ENCODE data around the gene RALGPS1.

DNA sequence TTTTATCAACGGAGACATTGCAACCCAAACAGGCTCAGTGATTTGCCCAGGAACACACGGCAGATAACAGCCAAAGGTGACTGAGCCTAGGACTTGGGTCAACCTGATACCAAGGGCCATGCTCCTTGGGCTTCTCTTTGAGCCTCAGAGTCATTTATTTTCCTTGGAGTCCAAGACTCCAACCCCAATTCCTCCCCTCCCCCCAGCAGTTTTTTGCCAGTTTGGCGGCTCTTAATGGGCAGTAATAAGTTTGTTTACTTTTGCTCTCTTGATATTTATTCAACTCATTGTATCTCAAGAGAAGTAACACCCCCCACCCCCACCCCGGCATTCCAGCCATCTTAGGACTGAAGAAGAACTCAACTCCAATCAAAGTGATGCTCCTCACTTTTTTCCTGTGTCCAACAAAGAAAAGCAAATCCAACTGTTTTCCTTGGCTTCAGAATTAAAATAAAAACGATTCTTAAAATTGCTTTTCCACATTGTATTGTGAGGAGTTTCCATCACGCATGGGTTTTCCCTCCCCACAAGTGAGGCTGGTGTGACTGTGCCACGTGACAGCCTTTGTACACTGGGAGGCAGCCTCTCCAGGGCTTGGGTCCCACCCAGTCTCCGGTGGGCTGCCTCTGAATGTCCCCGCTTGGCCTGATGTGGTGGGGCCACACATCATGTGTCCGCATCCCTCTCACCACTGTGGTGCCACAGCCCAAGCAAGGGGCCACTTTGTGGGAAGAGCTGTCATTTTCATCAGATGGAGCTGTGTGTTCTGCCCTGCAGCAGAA lies 198.8 kb downstream of the RALGPS1 start:
- TF ChIP-seq POLR2A (IDR thresholded peaks at IDR 0.05; ENCODE audit: control extremely low read depth in 1 of 2, low read depth in 2 of 2, low read length in 2 of 2) (no peak), SP4 (IDR thresholded peaks at IDR 0.05; ENCODE audit: low read length) (no peak), MAFK (IDR thresholded peaks at IDR 0.05; ENCODE audit: low read depth, low read length) (no peak), RNF2 (IDR thresholded peaks at IDR 0.05; ENCODE audit: borderline replicate concordance, low read depth, low read length, missing control alignments, poor library complexity, severe bottlenecking) (no peak), POLR2AphosphoS5 (IDR thresholded peaks at IDR 0.05; ENCODE audit: low read depth, low read length) (no peak), TCF12 (IDR thresholded peaks at IDR 0.05; ENCODE audit: low read depth, low read length) (no peak), EP300 (IDR thresholded peaks at IDR 0.05; ENCODE audit: borderline replicate concordance in 1 of 2, low read depth in 2 of 2, low read length in 2 of 2) (no peak), ZNF274 (IDR thresholded peaks at IDR 0.05; ENCODE audit: borderline replicate concordance, extremely low read depth, low read length) (no peak), EZH2 (IDR thresholded peaks at IDR 0.05; ENCODE audit: low read depth, low read length, severe bottlenecking) (no peak), TBP (IDR thresholded peaks at IDR 0.05; ENCODE audit: low read depth, low read length) (no peak)
- TF ChIP-seq, protein P1, sequence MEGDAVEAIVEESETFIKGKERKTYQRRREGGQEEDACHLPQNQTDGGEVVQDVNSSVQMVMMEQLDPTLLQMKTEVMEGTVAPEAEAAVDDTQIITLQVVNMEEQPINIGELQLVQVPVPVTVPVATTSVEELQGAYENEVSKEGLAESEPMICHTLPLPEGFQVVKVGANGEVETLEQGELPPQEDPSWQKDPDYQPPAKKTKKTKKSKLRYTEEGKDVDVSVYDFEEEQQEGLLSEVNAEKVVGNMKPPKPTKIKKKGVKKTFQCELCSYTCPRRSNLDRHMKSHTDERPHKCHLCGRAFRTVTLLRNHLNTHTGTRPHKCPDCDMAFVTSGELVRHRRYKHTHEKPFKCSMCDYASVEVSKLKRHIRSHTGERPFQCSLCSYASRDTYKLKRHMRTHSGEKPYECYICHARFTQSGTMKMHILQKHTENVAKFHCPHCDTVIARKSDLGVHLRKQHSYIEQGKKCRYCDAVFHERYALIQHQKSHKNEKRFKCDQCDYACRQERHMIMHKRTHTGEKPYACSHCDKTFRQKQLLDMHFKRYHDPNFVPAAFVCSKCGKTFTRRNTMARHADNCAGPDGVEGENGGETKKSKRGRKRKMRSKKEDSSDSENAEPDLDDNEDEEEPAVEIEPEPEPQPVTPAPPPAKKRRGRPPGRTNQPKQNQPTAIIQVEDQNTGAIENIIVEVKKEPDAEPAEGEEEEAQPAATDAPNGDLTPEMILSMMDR (IDR thresholded peaks at IDR 0.05; ENCODE audit: control extremely low read depth in 1 of 3, insufficient read depth in 1 of 3, low read depth in 1 of 3, low read length in 3 of 3) = no peak

Measured in H1 (cell line).